GM23338 (cell line): Measurements from ENCODE around the gene SYNPR. TPM values are rescaled to one million over a fixed set of nuclear protein-coding genes. Genes with fewer than 3 reads are reported as not detected.

Experiments used
- ATAC-seq: fragments of 200-7000 bp; cut with Tn5 transposase; 3 replicates; pipeline ENCODE4 v1.9.1; 2020
- DNase-seq: peaks from one replicate; pipeline ENCODE4 v3.0.0-alpha.2; 2015; ENCODE audit warnings: low spot score
- H2AFZ ChIP-seq: fragments of 200-600 bp; sonication (generic); 2 replicates; pipeline ENCODE4 v1.8.0; 2016; ENCODE audit warnings: antibody characterized with exemption, mild to moderate bottlenecking, moderate library complexity
- H3F3A ChIP-seq: fragments of 200-600 bp; sonication (generic); replicated peaks from 2 replicates; pipeline ENCODE4 v1.8.0; 2017; ENCODE audit warnings: antibody characterized with exemption, mixed run types, low read depth
- H3K27ac ChIP-seq: fragments of 200-600 bp; sonication (generic); 2 replicates; pipeline ENCODE4 v1.6.1; 2016; ENCODE audit warnings: low read depth
- H3K27me3 ChIP-seq: fragments of 200-600 bp; sonication (generic); 2 replicates; pipeline ENCODE4 v1.8.0; 2016; ENCODE audit warnings: mild to moderate bottlenecking, mixed run types, moderate library complexity; ENCODE audit not compliant: insufficient read depth
- H3K36me3 ChIP-seq: fragments of 200-600 bp; sonication (generic); 2 replicates; pipeline ENCODE4 v1.8.0; 2016; ENCODE audit warnings: mild to moderate bottlenecking; ENCODE audit not compliant: insufficient read depth
- H3K4me1 ChIP-seq: fragments of 200-600 bp; sonication (generic); 2 replicates; pipeline ENCODE4 v1.8.0; 2016; ENCODE audit warnings: mild to moderate bottlenecking, moderate library complexity; ENCODE audit not compliant: insufficient read depth
- H3K4me2 ChIP-seq: fragments of 200-600 bp; sonication (generic); 2 replicates; pipeline ENCODE4 v1.7.1; 2017; ENCODE audit warnings: mixed run types
- H3K4me3 ChIP-seq: fragments of 200-600 bp; sonication (generic); 2 replicates; pipeline ENCODE4 v1.6.1; 2016; ENCODE audit warnings: mixed run types
- H3K79me2 ChIP-seq: fragments of 200-600 bp; sonication (generic); replicated peaks from 2 replicates; pipeline ENCODE4 v1.8.0; 2017; ENCODE audit warnings: mild to moderate bottlenecking; ENCODE audit not compliant: insufficient read depth
- H3K9me2 ChIP-seq: fragments of 200-600 bp; sonication (generic); 2 replicates; pipeline ENCODE4 v1.8.0; 2017; ENCODE audit not compliant: insufficient read depth
- H4K20me1 ChIP-seq: fragments of 200-600 bp; sonication (generic); replicated peaks from 2 replicates; pipeline ENCODE4 v1.8.0; 2017; ENCODE audit warnings: mild to moderate bottlenecking; ENCODE audit not compliant: insufficient read depth
- H3K27ac Mint-ChIP-seq: 2 replicates; pipeline ENCODE4 v1.8.0; 2020; ENCODE audit warnings: inconsistent platforms, mild to moderate bottlenecking, moderate library complexity, mixed read lengths
- H3K27me3 Mint-ChIP-seq: 3 replicates; pipeline ENCODE4 v1.8.0; 2022; ENCODE audit warnings: low read depth, mild to moderate bottlenecking, moderate library complexity, mixed read lengths, inconsistent platforms; ENCODE audit not compliant: insufficient read depth, poor library complexity
- H3K36me3 Mint-ChIP-seq: 3 replicates; pipeline ENCODE4 v1.8.0; 2021; ENCODE audit warnings: low read depth, mild to moderate bottlenecking, inconsistent platforms, moderate library complexity, mixed read lengths
- H3K4me1 Mint-ChIP-seq: 3 replicates; pipeline ENCODE4 v1.8.0; 2020; ENCODE audit warnings: mild to moderate bottlenecking, inconsistent platforms, mixed read lengths
- H3K4me3 Mint-ChIP-seq: 3 replicates; pipeline ENCODE4 v1.8.0; 2021; ENCODE audit warnings: moderate library complexity, mild to moderate bottlenecking, inconsistent platforms, mixed read lengths
- H3K9me3 Mint-ChIP-seq: 3 replicates; pipeline ENCODE4 v1.8.0; 2020; ENCODE audit warnings: moderate library complexity, mild to moderate bottlenecking, inconsistent platforms, mixed read lengths
- NANOG ChIP-seq: IDR thresholded peaks from 2 replicates; pipeline ENCODE4 v1.6.1; 2016; ENCODE audit warnings: antibody characterized with exemption, borderline replicate concordance
- POLR2AphosphoS5 ChIP-seq: IDR thresholded peaks from 2 replicates; pipeline ENCODE4 v1.6.1; 2016; ENCODE audit warnings: antibody characterized with exemption, low read depth
- STAT1 ChIP-seq: IDR thresholded peaks from one replicate; pipeline ENCODE4 v1.6.1; 2016; ENCODE audit warnings: antibody characterized with exemption; ENCODE audit not compliant: unreplicated experiment
- ZNF114 ChIP-seq: fragments of 250-450 bp; sonication (Bioruptor Pico); IDR thresholded peaks from 2 replicates; pipeline ENCODE4 v1.5.0; 2020; ENCODE audit warnings: mild to moderate bottlenecking, moderate library complexity
- ZNF331 ChIP-seq: fragments of 250-450 bp; sonication (Bioruptor Pico); IDR thresholded peaks from 2 replicates; pipeline ENCODE4 v1.5.0; 2020; ENCODE audit warnings: low read depth, mild to moderate bottlenecking, moderate library complexity
- polyA plus RNA-seq: library from polyadenylated mRNA; unstranded; fragments of >200 nt; fragmentation: Nextera tagmentation; extraction: Ambion mirVana; gene quantifications from 2 replicates; pipeline ENCODE4 v1.2.1, GENCODE V29; 2016
- total RNA-seq: library from RNA; depleted of rRNA; stranded (reverse); fragments of >200 nt; shearing (Covaris generic); gene quantifications from 2 replicates; pipeline ENCODE4 v1.2.3, GENCODE V29; 2014
- TF ChIP-seq, protein P1 (sequence below): fragments of 250-450 bp; sonication (Bioruptor Pico); IDR thresholded peaks from 2 replicates; pipeline ENCODE4 v1.5.0; 2020; ENCODE audit warnings: mild to moderate bottlenecking, moderate library complexity
- TF ChIP-seq, protein P2 (sequence below), 2 experiments: fragments of 200-600 bp in 1 of 2; sonication (generic) in 1 of 2; conservative IDR thresholded peaks; 2 replicates each; pipeline versions ENCODE4 v1.5.1 to v1.6.1; 2016 to 2017; ENCODE audit warnings: antibody characterized with exemption in 2 of 2, low read depth in 2 of 2, mild to moderate bottlenecking in 2 of 2, moderate library complexity in 1 of 2

SYNPR gene
- total and polyA plus RNA-seq, 2 experiments from 2014 or later, result 0.38 to 0.55 TPM

- no peak overlapping the region for H3K4me3 Mint-ChIP-seq
- Histone ChIP-seq H3K4me1 (peaks cover 4% of the 10 kb centered on the region), H3K27me3 (no peaks in the 10 kb centered on the region), H3K27ac (no peak overlapping the region), H3K4me2 (no peak overlapping the region), H3K36me3 (no peaks in the 10 kb centered on the region), H3K4me3 (no peak overlapping the region), H3K9me2 (no peaks in the 10 kb centered on the region), H2AFZ (no peak overlapping the region), H3K79me2 (no peaks in the 10 kb centered on the region), H3F3A (no peaks in the 10 kb centered on the region), H4K20me1 (no peaks in the 10 kb centered on the region)
- no peak for DNase-seq
- no peak for TF ChIP-seq ZNF114 (CRISPR knock-in tag)
- TF ChIP-seq, protein P1, sequence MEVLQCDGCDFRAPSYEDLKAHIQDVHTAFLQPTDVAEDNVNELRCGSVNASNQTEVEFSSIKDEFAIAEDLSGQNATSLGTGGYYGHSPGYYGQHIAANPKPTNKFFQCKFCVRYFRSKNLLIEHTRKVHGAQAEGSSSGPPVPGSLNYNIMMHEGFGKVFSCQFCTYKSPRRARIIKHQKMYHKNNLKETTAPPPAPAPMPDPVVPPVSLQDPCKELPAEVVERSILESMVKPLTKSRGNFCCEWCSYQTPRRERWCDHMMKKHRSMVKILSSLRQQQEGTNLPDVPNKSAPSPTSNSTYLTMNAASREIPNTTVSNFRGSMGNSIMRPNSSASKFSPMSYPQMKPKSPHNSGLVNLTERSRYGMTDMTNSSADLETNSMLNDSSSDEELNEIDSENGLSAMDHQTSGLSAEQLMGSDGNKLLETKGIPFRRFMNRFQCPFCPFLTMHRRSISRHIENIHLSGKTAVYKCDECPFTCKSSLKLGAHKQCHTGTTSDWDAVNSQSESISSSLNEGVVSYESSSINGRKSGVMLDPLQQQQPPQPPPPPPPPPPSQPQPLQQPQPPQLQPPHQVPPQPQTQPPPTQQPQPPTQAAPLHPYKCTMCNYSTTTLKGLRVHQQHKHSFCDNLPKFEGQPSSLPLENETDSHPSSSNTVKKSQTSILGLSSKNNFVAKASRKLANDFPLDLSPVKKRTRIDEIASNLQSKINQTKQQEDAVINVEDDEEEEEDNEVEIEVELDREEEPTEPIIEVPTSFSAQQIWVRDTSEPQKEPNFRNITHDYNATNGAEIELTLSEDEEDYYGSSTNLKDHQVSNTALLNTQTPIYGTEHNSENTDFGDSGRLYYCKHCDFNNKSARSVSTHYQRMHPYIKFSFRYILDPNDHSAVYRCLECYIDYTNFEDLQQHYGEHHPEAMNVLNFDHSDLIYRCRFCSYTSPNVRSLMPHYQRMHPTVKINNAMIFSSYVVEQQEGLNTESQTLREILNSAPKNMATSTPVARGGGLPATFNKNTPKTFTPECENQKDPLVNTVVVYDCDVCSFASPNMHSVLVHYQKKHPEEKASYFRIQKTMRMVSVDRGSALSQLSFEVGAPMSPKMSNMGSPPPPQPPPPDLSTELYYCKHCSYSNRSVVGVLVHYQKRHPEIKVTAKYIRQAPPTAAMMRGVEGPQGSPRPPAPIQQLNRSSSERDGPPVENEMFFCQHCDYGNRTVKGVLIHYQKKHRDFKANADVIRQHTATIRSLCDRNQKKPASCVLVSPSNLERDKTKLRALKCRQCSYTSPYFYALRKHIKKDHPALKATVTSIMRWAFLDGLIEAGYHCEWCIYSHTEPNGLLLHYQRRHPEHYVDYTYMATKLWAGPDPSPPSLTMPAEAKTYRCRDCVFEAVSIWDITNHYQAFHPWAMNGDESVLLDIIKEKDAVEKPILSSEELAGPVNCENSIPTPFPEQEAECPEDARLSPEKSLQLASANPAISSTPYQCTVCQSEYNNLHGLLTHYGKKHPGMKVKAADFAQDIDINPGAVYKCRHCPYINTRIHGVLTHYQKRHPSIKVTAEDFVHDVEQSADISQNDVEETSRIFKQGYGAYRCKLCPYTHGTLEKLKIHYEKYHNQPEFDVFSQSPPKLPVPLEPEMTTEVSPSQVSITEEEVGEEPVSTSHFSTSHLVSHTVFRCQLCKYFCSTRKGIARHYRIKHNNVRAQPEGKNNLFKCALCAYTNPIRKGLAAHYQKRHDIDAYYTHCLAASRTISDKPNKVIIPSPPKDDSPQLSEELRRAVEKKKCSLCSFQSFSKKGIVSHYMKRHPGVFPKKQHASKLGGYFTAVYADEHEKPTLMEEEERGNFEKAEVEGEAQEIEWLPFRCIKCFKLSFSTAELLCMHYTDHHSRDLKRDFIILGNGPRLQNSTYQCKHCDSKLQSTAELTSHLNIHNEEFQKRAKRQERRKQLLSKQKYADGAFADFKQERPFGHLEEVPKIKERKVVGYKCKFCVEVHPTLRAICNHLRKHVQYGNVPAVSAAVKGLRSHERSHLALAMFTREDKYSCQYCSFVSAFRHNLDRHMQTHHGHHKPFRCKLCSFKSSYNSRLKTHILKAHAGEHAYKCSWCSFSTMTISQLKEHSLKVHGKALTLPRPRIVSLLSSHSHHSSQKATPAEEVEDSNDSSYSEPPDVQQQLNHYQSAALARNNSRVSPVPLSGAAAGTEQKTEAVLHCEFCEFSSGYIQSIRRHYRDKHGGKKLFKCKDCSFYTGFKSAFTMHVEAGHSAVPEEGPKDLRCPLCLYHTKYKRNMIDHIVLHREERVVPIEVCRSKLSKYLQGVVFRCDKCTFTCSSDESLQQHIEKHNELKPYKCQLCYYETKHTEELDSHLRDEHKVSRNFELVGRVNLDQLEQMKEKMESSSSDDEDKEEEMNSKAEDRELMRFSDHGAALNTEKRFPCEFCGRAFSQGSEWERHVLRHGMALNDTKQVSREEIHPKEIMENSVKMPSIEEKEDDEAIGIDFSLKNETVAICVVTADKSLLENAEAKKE, result no peak
- TF ChIP-seq ZNF331 (CRISPR knock-in tag), result no peak
- no peak for TF ChIP-seq STAT1
- TF ChIP-seq POLR2AphosphoS5, result no peak
- TF ChIP-seq NANOG, result no peak
- TF ChIP-seq, protein P2, sequence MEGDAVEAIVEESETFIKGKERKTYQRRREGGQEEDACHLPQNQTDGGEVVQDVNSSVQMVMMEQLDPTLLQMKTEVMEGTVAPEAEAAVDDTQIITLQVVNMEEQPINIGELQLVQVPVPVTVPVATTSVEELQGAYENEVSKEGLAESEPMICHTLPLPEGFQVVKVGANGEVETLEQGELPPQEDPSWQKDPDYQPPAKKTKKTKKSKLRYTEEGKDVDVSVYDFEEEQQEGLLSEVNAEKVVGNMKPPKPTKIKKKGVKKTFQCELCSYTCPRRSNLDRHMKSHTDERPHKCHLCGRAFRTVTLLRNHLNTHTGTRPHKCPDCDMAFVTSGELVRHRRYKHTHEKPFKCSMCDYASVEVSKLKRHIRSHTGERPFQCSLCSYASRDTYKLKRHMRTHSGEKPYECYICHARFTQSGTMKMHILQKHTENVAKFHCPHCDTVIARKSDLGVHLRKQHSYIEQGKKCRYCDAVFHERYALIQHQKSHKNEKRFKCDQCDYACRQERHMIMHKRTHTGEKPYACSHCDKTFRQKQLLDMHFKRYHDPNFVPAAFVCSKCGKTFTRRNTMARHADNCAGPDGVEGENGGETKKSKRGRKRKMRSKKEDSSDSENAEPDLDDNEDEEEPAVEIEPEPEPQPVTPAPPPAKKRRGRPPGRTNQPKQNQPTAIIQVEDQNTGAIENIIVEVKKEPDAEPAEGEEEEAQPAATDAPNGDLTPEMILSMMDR (conservative IDR thresholded peaks at IDR 0.05; ENCODE audit: low read depth in 2 of 2), result no peak
- H3K4me1 Mint-ChIP-seq, result peaks cover 14% of the 10 kb centered on the region
- no peaks in the 10 kb centered on the region for H3K36me3 Mint-ChIP-seq
- ATAC-seq, result no peak
- H3K9me3 Mint-ChIP-seq, result peaks cover 4% of the 10 kb centered on the region; the same call in 1 of the 3 replicates
- no peak overlapping the region for H3K27ac Mint-ChIP-seq
- H3K27me3 Mint-ChIP-seq, result peaks cover 2% of the 10 kb centered on the region
These were observed 361.7 kb downstream of the SYNPR start for GRCh38 chr3:63639806-63640205.
